ENCODE results near the gene CSRNP3. TPM values are rescaled to one million over a fixed set of nuclear protein-coding genes. Genes with fewer than 3 reads are reported as not detected.
"Not testable (repeated sequence)": the region's sequence is repeated elsewhere in the genome, so short reads cannot be mapped to it uniquely, and the experiment has no call there.

CSRNP3 gene
- total and polyA plus RNA-seq, 12 donors = 0.77 to 9.4 (median 4.7) TPM

GRCh38 chr2:165665614-165666013 is 196.1 kb downstream of the CSRNP3 start:
- no peak for TF ChIP-seq CTCF (IDR thresholded peaks at IDR 0.05)
- Histone ChIP-seq H3K4me1 (no peaks in the 10 kb centered on the region), H3K27me3 (no peaks in the 10 kb centered on the region), H3K36me3 (peaks cover 0 to 12% (median 0%) of the 10 kb centered on the region in 9 donors), H3K4me3 (no peak overlapping the region), H3K27ac (no peak overlapping the region), H3K9me3 (no peaks in the 10 kb centered on the region)
- WGBS, 2 donors = 73% methylated on average over 2 of the region's 2 CpGs
- ATAC-seq = no peak
- intact Hi-C loops (cut with DNase I) = no loop called here
- no peak for DNase-seq

GRCh38 chr2:165666073-165666472 is 196.6 kb downstream of the CSRNP3 start:
- H3K4me3 ChIP-seq; H3K4me1 ChIP-seq; intact Hi-C loops (cut with DNase I): not testable (repeated sequence)

GRCh38 chr2:165666605-165667004 is 197.1 kb downstream of the CSRNP3 start:
- H3K4me3 ChIP-seq = no peak overlapping the region
- no peak for TF ChIP-seq CTCF (IDR thresholded peaks at IDR 0.05)
- no peak overlapping the region for H3K27ac ChIP-seq
- no peaks in the 10 kb centered on the region for H3K27me3 ChIP-seq
- DNase-seq (no peak), ATAC-seq (no peak)
- H3K9me3 ChIP-seq = peaks cover 0 to 2% (median 0%) of the 10 kb centered on the region in 11 donors
- 95 to 96% methylated on average over 2 of the region's 2 CpGs for WGBS, 2 donors
- no peaks in the 10 kb centered on the region for H3K4me1 ChIP-seq
- intact Hi-C loops (cut with DNase I) = no loop called here
- H3K36me3 ChIP-seq = peaks cover 0 to 4% (median 0%) of the 10 kb centered on the region in 9 donors

More at GRCh38 chr2:165666073-165666472, 196.6 kb downstream of the CSRNP3 start:
- H3K27me3 ChIP-seq, DNase-seq, H3K27ac ChIP-seq, H3K36me3 ChIP-seq, ATAC-seq, H3K9me3 ChIP-seq: not testable (repeated sequence)

GRCh38 chr2:165667375-165667774 is 197.9 kb downstream of the CSRNP3 start:
- Histone ChIP-seq H3K4me3 (no peak overlapping the region), H3K4me1 (no peaks in the 10 kb centered on the region), H3K9me3 (peaks cover 0 to 4% (median 0%) of the 10 kb centered on the region in 11 donors), H3K27ac (no peak overlapping the region), H3K36me3 (no peaks in the 10 kb centered on the region), H3K27me3 (no peaks in the 10 kb centered on the region)
- TF ChIP-seq CTCF (IDR thresholded peaks at IDR 0.05) = no peak
- no peak for DNase-seq
- no peak for ATAC-seq
- WGBS, 2 donors = 49 to 72% methylated on average over 2 of the region's 2 CpGs
- intact Hi-C loops (cut with DNase I) = no loop called here

- WGBS, 2 donors = 90 to 92% methylated on average over 2 of the region's 2 CpGs
- Histone ChIP-seq H3K36me3 (peaks cover 0 to 35% (median 3%) of the 10 kb centered on the region in 9 donors), H3K27ac (no peak overlapping the region), H3K4me1 (peaks cover 0 to 10% (median 0%) of the 10 kb centered on the region in 9 donors), H3K27me3 (no peaks in the 10 kb centered on the region), H3K4me3 (no peak overlapping the region), H3K9me3 (peaks cover 0 to 4% (median 0%) of the 10 kb centered on the region in 11 donors)
- intact Hi-C loops (cut with DNase I) = no loop called here
- no peak for TF ChIP-seq CTCF (IDR thresholded peaks at IDR 0.05)
- ATAC-seq = no peak
- DNase-seq = no peak
These were observed 205.3 kb downstream of the CSRNP3 start for GRCh38 chr2:165674780-165675179.
